DMS114 treated with DMSO at 0.1 percent for 48 hours (cell line): ENCODE data around the gene CYTH2.
"Not testable (repeated sequence)": the region's sequence is repeated elsewhere in the genome, so short reads cannot be mapped to it uniquely, and the experiment has no call there.

Experiments used
- DNase-seq: peaks from one replicate; lab custom pipeline; 2025; ENCODE audit not compliant: unreplicated experiment; lab: John Stamatoyannopoulos, UW

The CYTH2 gene

DNA sequence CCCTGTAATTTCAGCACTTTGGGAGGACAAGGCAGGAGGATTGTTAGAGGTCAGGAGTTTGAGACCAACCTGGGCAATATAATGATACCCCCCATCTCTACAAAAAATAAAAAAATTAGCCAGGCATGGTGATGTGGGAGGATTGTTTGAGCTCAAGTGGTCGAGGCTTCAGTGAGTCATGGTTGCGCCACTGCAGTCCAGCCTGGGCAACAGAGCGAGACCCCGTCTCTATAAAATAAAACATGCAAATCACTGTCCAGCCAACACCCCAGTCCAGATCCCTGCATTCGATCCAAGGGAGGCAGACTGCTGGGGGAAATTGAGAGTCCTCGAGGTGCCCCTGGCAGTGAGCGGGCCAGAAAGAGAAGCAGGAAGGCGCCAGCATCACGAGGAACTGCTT lies 7.0 kb downstream of the CYTH2 start:
- DNase-seq = no peak

DNA sequence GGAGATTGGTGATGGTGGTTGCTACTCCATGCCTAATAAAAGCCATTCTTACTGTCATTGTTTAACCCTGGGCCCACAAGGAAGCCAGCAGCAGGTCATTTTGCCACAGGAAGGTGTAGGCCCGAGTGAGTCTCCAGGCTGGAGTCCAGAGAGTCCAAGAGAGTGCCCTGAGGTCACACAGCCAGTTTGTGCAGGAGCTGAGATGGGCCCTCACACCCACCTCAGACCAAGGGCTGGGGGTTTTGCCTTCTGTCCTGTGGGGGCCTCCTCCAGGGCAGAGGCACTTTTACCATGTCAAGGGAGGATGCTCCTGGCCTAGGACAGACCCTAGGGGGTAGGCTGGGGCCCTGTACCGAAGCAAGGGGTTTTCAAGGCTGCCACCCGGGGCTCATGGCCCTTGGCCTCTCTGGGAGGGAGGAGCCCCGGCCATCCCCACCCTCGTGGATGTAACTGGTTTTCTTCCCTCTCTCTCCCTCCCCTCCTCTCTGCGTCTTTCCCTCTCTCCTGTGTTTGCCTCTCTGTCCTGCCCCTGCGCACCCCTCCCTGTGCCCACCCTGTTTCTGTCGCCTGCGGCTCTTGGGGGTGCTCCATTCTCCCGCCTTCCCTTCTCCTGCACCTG lies 8.0 kb downstream of the CYTH2 start:
- no peak for DNase-seq

DNA sequence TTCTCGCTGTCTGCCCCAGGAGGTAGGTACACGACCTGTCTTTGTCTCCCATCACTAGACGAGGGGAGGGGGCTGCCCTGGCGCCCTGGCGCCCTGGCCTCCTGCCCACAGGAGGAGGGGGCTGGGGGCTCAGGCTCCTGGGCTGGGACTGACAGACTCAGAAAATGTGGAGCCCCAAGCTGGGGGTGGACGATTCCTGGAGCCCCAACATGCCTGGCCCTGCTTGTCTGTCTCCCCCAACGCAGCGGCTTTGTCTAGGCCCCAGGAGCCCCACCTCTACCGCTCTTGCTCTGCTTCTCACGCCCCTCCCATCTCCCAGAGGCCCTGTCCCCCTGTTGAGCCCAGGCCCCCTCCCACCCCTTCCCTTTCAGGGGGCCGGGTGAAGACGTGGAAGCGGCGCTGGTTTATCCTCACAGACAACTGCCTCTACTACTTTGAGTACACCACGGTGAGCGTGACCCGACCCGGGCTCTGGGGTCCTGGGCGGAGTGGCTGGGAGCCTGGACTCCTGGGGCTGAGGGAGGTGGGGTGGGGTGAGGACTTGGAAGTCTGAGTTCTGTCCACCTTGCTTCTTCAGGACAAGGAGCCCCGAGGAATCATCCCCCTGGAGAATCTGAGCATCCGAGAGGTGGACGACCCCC lies 8.6 kb downstream of the CYTH2 start:
- DNase-seq = no peak

DNA sequence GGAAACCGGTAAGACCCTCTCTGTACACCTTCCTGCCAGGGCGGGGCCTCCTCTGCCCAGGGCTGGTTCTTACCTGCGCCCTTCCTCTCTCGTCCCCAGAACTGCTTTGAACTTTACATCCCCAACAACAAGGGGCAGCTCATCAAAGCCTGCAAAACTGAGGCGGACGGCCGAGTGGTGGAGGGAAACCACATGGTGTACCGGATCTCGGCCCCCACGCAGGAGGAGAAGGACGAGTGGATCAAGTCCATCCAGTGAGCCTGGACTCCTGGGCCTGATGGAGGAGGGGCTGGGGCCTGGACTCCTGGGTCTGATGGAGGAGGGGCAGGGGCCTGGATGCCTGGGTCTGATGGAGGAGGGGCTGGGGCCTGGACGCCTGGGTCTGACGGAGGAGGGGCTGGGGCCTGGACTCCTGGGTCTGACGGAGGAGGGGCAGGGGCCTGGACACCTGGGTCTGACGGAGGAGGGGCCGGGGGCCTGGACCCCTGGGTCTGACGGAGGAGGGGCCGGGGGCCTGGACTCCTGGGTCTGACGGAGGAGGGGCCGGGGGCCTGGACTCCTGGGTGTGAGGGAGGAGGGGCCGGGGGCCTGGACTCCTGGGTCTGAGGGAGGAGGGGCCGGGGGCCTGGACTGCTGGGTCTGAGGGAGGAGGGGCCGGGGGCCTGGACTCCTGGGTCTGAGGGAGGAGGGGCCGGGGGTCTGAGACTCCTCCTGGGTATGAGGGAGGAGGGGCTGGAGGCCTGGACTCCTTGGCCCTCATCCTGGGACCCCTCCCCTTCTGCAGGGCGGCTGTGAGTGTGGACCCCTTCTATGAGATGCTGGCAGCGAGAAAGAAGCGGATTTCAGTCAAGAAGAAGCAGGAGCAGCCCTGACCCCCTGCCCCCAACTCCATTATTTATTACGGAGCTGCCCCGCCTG lies 9.4 kb downstream of the CYTH2 start:
- DNase-seq = no peak

DNA sequence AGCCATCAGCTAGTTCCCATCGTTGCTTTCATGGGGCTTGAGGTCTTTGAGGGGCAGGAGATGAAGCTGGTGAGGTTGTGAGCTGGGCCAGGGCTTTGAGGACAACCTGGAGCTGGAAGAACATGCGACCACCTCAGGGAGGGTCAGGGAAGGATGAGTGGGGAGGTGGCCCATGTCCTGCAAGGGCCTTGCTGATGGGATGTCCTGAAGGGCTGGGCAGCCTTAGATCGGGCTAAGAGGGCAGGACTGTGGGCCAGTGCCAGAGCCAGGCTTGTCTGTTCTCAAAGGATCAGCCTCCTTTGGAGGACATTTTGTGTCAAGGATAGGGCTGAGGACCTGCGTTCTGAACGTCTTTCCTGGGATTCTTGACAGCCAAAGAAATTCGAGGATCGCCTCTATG lies 10.5 kb downstream of the CYTH2 start:
- no peak for DNase-seq

DNA sequence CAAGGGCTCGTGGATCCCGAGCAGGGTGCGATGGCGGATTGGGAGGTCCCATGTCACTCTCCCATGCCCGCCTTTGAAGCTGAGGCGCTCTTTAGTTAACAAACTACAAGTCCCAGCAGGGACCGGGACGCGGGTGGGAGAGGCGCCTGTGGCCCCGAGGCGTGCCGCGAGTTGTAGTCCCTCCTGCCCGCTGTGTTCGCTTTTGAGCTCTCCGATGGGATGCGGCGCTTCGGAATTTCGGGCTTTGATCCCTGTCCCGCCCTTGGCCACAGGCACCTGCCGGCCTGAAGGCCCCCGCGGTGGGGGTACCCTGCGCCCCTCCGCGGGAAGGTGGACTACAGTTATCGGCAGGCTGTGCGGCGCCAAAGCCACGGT lies 11.0 kb downstream of the CYTH2 start:
- no peak for DNase-seq

DNA sequence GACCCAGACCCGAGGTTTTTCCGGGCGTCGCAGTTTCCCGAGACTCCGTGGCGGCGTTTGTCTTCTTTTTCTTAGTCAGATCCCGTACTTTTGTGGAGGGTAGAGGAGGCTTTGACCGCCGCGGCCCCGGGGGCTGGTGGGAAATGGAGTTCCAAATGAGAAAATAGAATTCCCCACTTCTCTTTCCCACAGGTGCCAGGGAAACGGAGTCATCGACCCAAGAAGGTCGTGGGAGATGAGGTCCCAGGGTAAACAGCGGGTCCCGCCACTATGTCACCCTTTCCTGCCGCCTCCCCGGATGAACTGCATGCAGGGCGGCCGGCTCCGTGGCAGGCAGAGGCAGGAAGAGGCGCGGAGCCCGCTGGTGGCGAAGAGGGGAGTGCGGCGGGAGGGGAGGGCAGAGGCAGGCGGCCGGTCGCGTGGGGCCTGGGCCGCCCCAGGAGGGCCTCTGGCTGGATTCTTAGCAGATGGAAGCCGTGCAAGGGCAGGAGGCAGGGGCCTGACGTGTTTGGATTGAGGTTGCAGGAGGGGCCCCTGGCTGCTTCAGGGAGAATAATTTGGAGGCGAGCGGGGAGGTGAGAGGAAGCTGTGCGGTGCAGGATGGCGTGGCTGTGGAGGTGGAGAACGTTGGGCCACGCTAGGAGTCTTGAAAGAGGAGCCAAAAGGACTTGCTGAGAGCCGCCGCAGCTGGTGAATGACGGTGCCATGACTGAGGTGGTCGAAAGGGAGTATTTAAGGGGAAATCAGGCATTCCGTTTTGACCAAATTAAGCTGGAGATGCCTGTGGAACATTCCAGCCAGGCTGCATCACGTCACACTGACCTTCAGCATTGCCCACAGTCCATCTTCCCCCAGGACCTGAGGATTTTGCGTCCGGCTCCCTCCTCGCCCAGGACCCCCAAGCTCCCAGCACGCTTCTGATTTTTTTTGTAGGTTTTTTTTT lies 11.7 kb downstream of the CYTH2 start:
- no peak for DNase-seq

DNA sequence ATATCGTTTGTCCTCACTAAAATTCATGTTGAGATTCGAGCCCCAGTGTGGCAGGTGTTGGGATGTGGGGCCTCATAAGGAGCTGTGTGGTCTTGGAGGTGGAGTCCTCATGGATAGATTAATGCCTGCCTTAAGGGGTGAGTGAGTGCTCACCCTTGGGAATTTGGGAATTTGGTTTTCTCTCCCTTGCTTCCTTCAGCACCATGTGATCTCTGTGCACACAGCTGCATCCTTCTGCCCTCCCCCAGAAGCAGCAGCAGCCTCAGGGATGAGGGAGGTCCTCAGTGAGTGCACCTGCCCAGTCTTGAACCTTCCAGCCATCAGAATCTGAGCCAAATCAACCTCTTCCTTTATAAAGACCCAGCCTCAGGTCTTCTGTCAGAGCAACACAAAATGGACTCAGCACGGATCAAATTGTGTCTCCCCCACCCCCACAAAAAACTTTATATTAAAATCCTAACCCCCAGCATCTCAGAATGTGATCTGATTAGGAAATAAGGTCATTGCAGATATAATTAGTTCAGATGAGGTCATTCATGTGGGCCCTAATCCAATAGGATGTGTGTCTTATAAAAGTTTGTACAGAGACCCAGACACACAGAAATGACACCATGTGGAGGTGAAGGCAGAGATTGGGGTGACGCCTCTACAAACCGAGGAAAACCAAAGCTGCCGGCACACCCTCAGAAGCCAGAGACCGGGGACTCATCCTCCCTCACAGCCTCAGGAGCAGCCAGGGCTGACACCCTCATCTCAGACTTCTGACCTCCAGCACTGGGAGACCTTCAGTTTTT lies 12.9 kb downstream of the CYTH2 start:
- DNase-seq = no peak

DNA sequence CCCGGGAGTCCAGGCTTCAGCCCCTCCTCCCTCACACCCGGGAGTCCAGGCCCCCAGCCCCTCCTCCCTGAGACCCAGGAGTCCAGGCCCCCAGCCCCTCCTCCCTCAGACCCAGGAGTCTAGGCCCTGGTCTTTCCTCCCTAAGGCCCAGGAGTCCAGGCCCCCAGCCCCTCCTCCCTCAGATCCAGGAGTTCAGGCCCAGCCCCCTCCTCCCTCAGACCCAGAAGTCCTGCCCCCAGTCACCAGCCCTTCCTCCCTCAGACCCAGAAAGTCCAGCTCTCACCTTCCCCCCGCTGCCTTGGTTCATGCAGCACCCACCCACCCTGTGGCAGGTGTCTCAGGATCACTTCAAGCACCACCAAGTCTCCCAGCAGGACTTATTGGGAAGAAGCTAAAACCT lies 14.1 kb downstream of the CYTH2 start:
- no peak for DNase-seq

DNA sequence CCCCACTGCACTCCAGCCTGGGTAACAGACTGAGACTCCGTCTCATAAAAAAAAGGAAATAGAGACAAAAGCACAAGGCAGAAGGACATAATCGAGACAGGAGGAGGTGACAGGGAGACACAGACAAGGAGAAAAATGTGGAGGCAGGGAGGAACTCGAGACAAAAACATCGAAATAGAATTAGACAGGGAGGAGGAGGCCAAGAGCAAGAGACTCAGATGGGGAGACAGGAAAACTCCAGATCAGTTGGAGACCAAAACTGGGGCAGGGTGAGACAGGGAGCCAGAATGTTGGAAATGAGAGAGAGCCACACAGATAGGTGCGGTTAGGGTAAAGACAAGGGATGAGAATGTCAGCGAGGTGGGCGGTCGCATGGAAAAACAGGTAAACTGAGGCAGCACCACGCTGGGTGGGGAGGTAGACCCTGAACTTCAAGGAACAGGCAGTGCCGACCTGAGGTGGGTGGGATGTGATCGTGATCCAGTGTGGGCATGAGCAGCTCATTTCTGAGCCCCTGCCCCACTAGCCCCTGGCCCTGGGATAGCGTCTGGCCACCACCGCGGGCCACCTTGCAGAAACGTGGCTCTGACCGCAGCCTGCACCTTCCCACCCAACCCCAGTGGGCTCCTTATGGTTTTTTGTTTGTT lies 15.2 kb downstream of the CYTH2 start:
- DNase-seq = no peak

DNA sequence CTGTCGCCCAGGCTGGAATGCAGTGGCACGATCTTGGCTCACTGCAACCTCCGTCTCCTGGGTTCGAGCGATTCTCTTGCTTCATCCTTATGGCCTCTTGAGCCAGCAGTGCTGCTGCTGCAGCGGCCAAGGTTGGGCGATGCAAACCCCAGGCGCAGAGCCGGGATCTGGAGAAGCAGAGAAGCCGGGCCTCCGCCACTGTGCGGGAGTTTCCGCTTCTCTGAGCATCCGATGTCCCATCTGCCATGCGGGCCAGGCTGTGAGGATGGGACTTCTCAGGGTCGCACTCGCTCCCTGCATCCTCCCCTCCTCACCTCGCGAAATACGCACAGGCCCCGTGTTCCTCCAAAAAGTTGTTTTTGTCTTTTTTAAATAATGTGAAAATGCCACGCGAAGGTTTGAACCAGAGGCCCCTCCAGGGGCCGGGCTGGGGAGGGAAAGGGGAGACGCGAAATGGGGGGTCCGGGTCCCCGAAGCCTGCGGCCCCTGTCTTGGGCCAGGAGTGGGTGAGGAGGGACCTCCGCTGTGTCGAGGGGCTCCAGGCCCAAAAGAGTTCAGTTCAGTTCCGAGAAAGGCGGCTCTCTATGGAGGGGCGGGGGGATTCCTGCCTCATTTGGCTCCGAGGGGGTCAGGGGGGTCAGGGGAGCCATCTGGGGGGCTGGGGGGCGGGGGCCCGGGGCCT lies 15.9 kb downstream of the CYTH2 start:
- no peak for DNase-seq

DNA sequence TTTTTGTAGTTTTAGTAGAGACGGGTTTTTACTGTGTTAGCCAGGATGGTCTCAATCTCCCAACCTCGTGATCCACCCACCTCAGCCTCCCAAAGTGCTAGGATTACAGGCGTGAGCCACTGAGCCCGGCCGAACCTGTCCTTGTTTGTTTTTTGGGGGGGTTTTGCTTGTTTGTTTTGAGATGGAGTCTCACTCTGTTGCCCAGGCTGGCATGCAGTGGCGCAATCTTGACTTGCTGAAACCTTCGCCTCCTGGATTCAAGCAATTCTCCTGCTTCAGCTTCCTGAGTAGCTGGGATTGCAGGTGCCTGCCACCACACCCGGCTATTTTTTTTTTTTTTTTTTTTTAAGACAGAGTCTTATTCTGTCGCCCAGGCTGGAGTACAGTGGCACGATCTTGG lies 17.5 kb downstream of the CYTH2 start:
- not testable (repeated sequence) for DNase-seq

DNA sequence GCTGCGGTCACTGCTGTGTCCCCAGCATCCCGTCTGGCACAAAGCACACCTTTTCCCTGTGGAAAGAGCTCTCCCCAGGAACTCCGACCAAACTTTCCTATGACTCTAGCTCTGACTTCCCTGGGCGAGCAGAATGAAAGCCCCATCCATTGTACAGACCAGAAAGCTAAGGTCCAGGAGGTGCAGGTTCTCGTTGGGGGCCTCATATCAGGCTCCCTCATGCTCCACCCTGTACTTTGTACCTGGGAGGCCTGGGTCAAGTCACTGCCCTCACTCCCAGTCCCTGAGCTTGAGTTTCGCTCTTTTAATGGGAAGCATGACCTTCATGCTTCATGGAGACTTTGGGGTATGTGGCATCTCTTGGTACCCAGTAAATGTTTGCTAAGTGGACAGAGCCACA lies 18.4 kb downstream of the CYTH2 start:
- no peak for DNase-seq

DNA sequence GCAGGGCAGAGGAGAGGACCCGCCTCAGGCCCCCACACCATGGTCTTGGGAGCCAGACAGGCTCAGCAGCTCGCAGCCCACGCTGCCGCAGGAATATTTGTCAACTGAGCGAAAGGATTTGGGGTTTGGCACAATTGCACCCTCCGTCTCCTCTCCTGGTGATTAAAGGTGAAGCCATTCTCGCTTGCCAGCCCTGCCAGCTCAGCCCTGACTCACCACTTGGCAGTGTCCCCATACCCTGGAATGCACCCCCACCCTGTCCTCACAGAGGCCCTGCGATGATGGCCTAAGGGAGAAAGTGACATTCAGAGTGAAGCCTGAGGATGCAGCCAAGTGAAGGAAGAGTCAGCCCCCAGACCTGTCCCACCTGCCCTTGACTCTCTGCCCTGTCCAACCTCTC lies 18.8 kb downstream of the CYTH2 start:
- no peak for DNase-seq

DNA sequence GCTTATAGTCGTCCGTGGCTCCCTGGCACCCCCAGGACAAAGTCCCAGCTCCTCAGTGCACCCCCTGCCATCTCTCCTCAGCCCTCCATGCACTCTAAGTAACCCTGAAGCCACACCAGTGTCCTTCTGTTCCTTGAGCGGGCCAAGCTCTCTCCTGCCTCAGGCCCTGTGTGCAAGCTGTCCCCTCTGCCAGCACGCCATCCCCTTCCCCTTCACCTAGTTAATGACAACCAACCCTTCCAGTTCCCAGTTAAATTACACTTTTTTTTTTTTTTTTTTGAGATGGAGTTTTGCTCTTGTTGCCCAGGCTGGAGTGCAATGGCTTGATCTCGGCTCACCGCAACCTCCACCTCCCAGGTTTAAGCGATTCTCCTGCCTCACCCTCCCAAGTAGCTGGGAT lies 19.3 kb downstream of the CYTH2 start:
- DNase-seq = not testable (repeated sequence)

DNA sequence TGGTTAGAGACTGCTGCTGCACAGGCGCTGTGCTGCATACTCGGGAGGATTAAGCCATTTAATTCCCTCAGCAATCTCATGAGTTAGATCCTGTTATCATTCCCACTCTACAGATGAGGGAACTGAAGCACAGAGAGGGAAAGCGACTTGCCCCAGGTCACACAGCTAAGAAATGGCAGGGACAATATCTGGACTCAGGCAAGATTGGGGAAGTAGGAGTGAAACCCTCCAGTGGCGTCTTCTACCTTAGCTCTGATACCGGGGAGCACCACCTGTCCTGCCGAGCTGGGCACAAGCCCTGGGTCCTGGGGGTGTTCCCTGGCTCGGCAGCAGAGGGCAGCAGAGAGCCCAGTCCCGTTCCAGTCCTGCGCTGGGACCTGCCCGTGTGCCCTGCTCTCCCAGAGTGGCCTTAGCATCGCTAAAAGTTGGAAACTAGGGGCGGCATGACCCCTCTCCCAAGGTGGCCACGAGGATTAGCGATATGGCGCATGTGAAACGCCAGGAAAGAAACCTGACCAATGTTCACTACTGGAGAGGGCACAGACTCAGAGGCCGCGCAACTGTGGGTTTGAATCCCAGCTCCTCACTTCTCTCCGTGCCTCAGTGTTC lies 20.5 kb downstream of the CYTH2 start:
- no peak for DNase-seq

DNA sequence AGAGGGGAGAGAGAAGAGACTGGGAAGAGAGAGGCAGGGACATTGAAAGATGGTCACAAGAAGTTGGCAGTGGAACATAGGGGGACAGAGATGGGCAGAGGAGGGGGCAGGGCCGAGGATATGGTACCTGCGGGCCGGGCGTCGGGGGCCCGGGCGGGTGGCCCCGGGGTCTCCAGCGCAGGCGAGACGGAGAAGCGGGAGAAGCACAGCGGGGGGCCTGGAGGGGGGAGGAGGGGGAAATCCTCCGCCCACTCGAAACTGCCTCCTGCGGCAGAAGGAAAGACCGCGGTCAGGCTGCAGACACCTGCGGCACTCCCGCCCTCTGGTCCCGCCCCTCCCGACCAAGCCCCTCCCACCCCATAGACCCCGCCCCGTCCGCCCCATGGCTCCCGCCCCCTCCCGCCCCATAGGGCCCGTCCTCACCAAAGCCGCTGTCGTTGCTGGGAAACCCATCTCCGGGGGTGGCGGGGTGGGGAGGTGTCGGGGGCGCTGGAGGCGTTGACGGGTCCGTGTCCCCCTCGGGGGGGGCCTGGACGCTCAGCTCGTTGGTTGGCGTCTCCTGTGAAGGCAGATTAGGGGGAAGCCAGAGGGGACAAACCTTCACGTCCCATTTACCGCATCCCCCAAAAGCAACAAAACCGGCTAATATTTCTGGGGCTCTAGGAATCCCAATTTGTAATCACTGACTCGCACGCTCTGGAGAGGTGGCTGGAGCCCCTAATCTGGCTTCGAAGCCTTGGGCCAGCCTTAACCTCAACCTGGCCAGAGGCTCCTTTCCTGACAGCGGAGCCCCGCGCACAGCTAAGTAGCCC lies 22.0 kb downstream of the CYTH2 start:
- DNase-seq = no peak

DNA sequence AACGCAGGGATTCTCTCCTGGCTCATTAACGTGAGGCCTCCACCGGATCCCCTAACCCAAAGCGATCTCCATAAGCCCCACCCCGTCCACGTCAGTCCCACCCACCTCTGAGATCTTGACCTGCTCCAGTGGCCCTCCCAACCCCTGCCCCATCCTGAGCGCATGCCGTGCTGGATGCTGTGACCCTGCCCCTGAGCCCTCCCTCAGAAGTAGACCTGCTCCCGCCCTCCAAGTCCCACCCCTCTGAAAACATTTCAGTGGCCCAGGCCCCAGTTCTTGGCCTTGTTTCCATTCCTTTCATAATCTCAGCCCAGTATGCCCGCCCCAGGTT lies 22.6 kb downstream of the CYTH2 start:
- DNase-seq = no peak
